Measurements from ENCODE around the gene PPM1D.

GRCh38 chr17:60606036-60606435 is 6.0 kb downstream of the PPM1D start:
- TF ChIP-seq POLR2AphosphoS5 (IDR thresholded peaks at IDR 0.05; ENCODE audit: borderline replicate concordance, low read depth, low read length): no peak
- TF ChIP-seq EZH2 (IDR thresholded peaks at IDR 0.05): no peak
- TF ChIP-seq FOXP2 (optimal IDR thresholded peaks at IDR 0.05; ENCODE audit: control extremely low read depth, extremely low read length, insufficient read depth): no peak
